Astrocyte (in vitro differentiated cells and primary cell): ENCODE data around the gene NID2. TPM values are rescaled to one million over a fixed set of nuclear protein-coding genes. Genes with fewer than 3 reads are reported as not detected.

Experiments
- DNase-seq: peaks from one replicate; pipeline ENCODE4 v3.0.0-alpha.2; 2010; ENCODE audit warnings: low read depth
- FAIRE-seq: peaks from 2 replicates; lab custom pipeline; 2011; peaks lifted over from hg19 to GRCh38; lab: Jason Lieb, UNC
- H2AFZ ChIP-seq: 2 replicates; pipeline ENCODE4 v1.6.0; 2012; ENCODE audit warnings: low read depth, low read length, inconsistent platforms
- H3K27ac ChIP-seq: 2 replicates; pipeline ENCODE4 v1.5.1; 2011; ENCODE audit warnings: low read depth, low read length, inconsistent platforms
- H3K27me3 ChIP-seq: 2 replicates; pipeline ENCODE4 v1.6.0; 2011; ENCODE audit warnings: low read length, inconsistent platforms; ENCODE audit not compliant: insufficient read depth
- H3K36me3 ChIP-seq: 2 replicates; pipeline ENCODE4 v1.5.1; 2011; ENCODE audit warnings: low read length, inconsistent platforms; ENCODE audit not compliant: insufficient read depth
- H3K4me1 ChIP-seq: 2 replicates; pipeline ENCODE4 v1.5.1; 2011; ENCODE audit warnings: low read length, inconsistent platforms; ENCODE audit not compliant: insufficient read depth
- H3K4me2 ChIP-seq: 2 replicates; pipeline ENCODE4 v1.6.0; 2012; ENCODE audit warnings: low read length, inconsistent platforms
- H3K4me3 ChIP-seq: 2 replicates; pipeline ENCODE4 v1.5.1; 2011; ENCODE audit warnings: low read depth, mild to moderate bottlenecking, low read length, inconsistent platforms; ENCODE audit not compliant: insufficient read depth
- H3K79me2 ChIP-seq: 2 replicates; pipeline ENCODE4 v1.6.0; 2012; ENCODE audit warnings: mild to moderate bottlenecking, low read length, inconsistent platforms; ENCODE audit not compliant: insufficient read depth
- H3K9ac ChIP-seq: 2 replicates; pipeline ENCODE4 v1.6.0; 2012; ENCODE audit warnings: mild to moderate bottlenecking, low read length, inconsistent platforms
- H3K9me3 ChIP-seq: 2 replicates; pipeline ENCODE4 v1.5.1; 2012; ENCODE audit warnings: low read depth, mild to moderate bottlenecking, low read length, inconsistent platforms; ENCODE audit not compliant: insufficient read depth
- H4K20me1 ChIP-seq: 2 replicates; pipeline ENCODE4 v1.6.0; 2012; ENCODE audit warnings: low read length, inconsistent platforms; ENCODE audit not compliant: insufficient read depth
- H3K27ac Mint-ChIP-seq: one replicate; pipeline ENCODE4 v1.8.0; 2021; ENCODE audit warnings: mild to moderate bottlenecking, mixed read lengths; ENCODE audit not compliant: unreplicated experiment
- H3K27me3 Mint-ChIP-seq: one replicate; pipeline ENCODE4 v1.8.0; 2021; ENCODE audit warnings: low read depth, mixed read lengths; ENCODE audit not compliant: unreplicated experiment
- H3K36me3 Mint-ChIP-seq: one replicate; pipeline ENCODE4 v1.8.0; 2021; ENCODE audit warnings: low read depth, mixed read lengths; ENCODE audit not compliant: unreplicated experiment
- H3K4me1 Mint-ChIP-seq: one replicate; pipeline ENCODE4 v1.8.0; 2021; ENCODE audit warnings: low read depth, mixed read lengths; ENCODE audit not compliant: unreplicated experiment
- H3K4me3 Mint-ChIP-seq: one replicate; pipeline ENCODE4 v1.8.0; 2021; ENCODE audit warnings: mild to moderate bottlenecking, moderate library complexity, mixed read lengths; ENCODE audit not compliant: unreplicated experiment
- H3K9me3 Mint-ChIP-seq: one replicate; pipeline ENCODE4 v1.8.0; 2021; ENCODE audit warnings: mild to moderate bottlenecking, mixed read lengths; ENCODE audit not compliant: unreplicated experiment
- CTCF ChIP-seq: IDR thresholded peaks from 2 replicates; pipeline ENCODE4 v1.5.1; 2011; ENCODE audit warnings: low read depth, mild to moderate bottlenecking, inconsistent platforms, low read length, moderate library complexity; ENCODE audit not compliant: insufficient read depth
- EZH2 ChIP-seq: IDR thresholded peaks from 2 replicates; pipeline ENCODE4 v1.6.1; 2012; ENCODE audit warnings: mild to moderate bottlenecking, low read length, inconsistent platforms; ENCODE audit not compliant: insufficient read depth
- total RNA-seq: library from RNA; stranded (reverse); gene quantifications from 2 replicates; pipeline ENCODE4 v1.2.1, GENCODE V29; 2021

Gene NID2
- total RNA-seq, 1 donor from 2014 or later = 22.3 TPM

GRCh38 chr14:52025310-52025709 lies 43.5 kb downstream of the NID2 start:
- Mint-ChIP-seq H3K4me3 (no peak overlapping the region), H3K27me3 (no peaks in the 10 kb centered on the region), H3K9me3 (peaks cover 4% of the 10 kb centered on the region), H3K27ac (no peak overlapping the region), H3K4me1 (peaks cover 24% of the 10 kb centered on the region), H3K36me3 (no peaks in the 10 kb centered on the region)
- DNase-seq (peak; percentile 98), FAIRE-seq (peak; percentile 95)
- Histone ChIP-seq H3K4me1 (peaks cover 46% of the 10 kb centered on the region), H3K36me3 (peaks cover 4% of the 10 kb centered on the region), H3K4me2 (peak overlapping the region; percentile 62), H4K20me1 (no peaks in the 10 kb centered on the region), H3K9me3 (no peaks in the 10 kb centered on the region), H3K9ac (peak overlapping the region; percentile 50), H3K27ac (peak overlapping the region; percentile 86), H3K27me3 (no peaks in the 10 kb centered on the region), H3K4me3 (no peak overlapping the region), H3K79me2 (no peaks in the 10 kb centered on the region), H2AFZ (no peak overlapping the region)
- TF ChIP-seq CTCF = no peak
- no peak for TF ChIP-seq EZH2

GRCh38 chr14:52023518-52023917 lies 45.3 kb downstream of the NID2 start:
- no peak overlapping the region for H3K27ac Mint-ChIP-seq
- peak overlapping the region; percentile 86 for H3K27ac ChIP-seq

More at GRCh38 chr14:52023518-52023917, 45.3 kb downstream of the NID2 start:
- no peak overlapping the region for H3K9ac ChIP-seq
- FAIRE-seq (peak; percentile 60), DNase-seq (peak; percentile 83)
- peaks cover 2% of the 10 kb centered on the region for H3K36me3 Mint-ChIP-seq
- H3K4me2 ChIP-seq = no peak overlapping the region
- H3K27me3 ChIP-seq = no peaks in the 10 kb centered on the region
- peaks cover 7% of the 10 kb centered on the region for H3K9me3 Mint-ChIP-seq
- peaks cover 6% of the 10 kb centered on the region for H3K36me3 ChIP-seq
- H3K4me3 ChIP-seq = no peak overlapping the region
- no peaks in the 10 kb centered on the region for H3K27me3 Mint-ChIP-seq
- H3K9me3 ChIP-seq = no peaks in the 10 kb centered on the region
- H3K4me3 Mint-ChIP-seq = no peak overlapping the region
- no peak overlapping the region for H2AFZ ChIP-seq
- H3K79me2 ChIP-seq = no peaks in the 10 kb centered on the region
- H3K4me1 Mint-ChIP-seq = peaks cover 24% of the 10 kb centered on the region
- peaks cover 46% of the 10 kb centered on the region for H3K4me1 ChIP-seq
- TF ChIP-seq EZH2 = no peak
- no peak for TF ChIP-seq CTCF
- H4K20me1 ChIP-seq = no peaks in the 10 kb centered on the region
